Neural cell (in vitro differentiated cells): ENCODE results near the gene KRTAP9-8.

Experiments
- EP300 ChIP-seq: fragments of 450-650 bp; conservative IDR thresholded peaks from 2 replicates; pipeline ENCODE4 v1.6.1; 2014; ENCODE audit warnings: antibody characterized with exemption, mild to moderate bottlenecking, moderate library complexity; ENCODE audit not compliant: poor library complexity, severe bottlenecking
- EZH2 ChIP-seq: fragments of 200-600, 300-800 bp; shearing (Covaris generic), sonication (generic); IDR thresholded peaks from 2 replicates; pipeline ENCODE4 v1.6.1; 2014; ENCODE audit warnings: antibody characterized with exemption, low read length, borderline replicate concordance, mild to moderate bottlenecking; ENCODE audit not compliant: insufficient read depth, poor library complexity, severe bottlenecking
- MXI1 ChIP-seq: fragments of 450-650 bp; conservative IDR thresholded peaks from 2 replicates; pipeline ENCODE4 v1.6.1; 2014; ENCODE audit warnings: antibody characterized with exemption, mild to moderate bottlenecking; ENCODE audit not compliant: poor library complexity, severe bottlenecking
- POLR2AphosphoS5 ChIP-seq: IDR thresholded peaks from 2 replicates; pipeline ENCODE4 v1.6.1; 2012
- RAD21 ChIP-seq: fragments of 450-650 bp; conservative IDR thresholded peaks from 2 replicates; pipeline ENCODE4 v1.6.1; 2014; ENCODE audit warnings: antibody characterized with exemption, mild to moderate bottlenecking, moderate library complexity
- REST ChIP-seq: IDR thresholded peaks from 2 replicates; pipeline ENCODE4 v1.6.1; 2012; ENCODE audit warnings: borderline replicate concordance
- SMC3 ChIP-seq: fragments of 450-650 bp; conservative IDR thresholded peaks from 2 replicates; pipeline ENCODE4 v1.6.1; 2014; ENCODE audit warnings: antibody characterized with exemption, mild to moderate bottlenecking, moderate library complexity; ENCODE audit not compliant: poor library complexity
- TAF1 ChIP-seq: IDR thresholded peaks from 2 replicates; pipeline ENCODE4 v1.6.1; 2012; ENCODE audit warnings: low read depth
- TF ChIP-seq, protein P1 (sequence below): fragments of 450-650 bp; IDR thresholded peaks from 2 replicates; pipeline ENCODE4 v1.5.1; 2014; ENCODE audit warnings: antibody characterized with exemption, mild to moderate bottlenecking, moderate library complexity; ENCODE audit not compliant: poor library complexity, severe bottlenecking

DNA sequence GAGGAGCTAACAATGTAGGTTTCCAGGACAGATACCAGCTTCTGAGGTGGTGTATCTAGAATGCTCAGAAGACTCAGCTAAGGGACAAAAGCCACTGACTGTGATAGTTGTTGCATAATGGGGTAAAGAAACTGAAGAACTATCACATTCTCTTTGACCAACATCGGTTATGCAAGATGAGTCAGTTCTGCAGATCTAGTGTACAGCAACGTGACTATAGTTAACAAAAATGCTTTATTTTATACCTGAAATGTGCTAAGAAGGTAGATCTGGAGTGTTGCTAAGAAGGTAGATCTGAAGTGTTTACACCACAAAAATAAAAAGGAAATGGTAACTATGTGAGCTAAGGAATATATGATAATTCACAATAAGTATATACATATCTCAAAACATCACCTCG is 29.9 kb downstream of the KRTAP9-8 start:
- TF ChIP-seq, protein P1, sequence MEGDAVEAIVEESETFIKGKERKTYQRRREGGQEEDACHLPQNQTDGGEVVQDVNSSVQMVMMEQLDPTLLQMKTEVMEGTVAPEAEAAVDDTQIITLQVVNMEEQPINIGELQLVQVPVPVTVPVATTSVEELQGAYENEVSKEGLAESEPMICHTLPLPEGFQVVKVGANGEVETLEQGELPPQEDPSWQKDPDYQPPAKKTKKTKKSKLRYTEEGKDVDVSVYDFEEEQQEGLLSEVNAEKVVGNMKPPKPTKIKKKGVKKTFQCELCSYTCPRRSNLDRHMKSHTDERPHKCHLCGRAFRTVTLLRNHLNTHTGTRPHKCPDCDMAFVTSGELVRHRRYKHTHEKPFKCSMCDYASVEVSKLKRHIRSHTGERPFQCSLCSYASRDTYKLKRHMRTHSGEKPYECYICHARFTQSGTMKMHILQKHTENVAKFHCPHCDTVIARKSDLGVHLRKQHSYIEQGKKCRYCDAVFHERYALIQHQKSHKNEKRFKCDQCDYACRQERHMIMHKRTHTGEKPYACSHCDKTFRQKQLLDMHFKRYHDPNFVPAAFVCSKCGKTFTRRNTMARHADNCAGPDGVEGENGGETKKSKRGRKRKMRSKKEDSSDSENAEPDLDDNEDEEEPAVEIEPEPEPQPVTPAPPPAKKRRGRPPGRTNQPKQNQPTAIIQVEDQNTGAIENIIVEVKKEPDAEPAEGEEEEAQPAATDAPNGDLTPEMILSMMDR, result no peak
- no peak for TF ChIP-seq EZH2
- no peak for TF ChIP-seq EP300
- no peak for TF ChIP-seq POLR2AphosphoS5
- no peak for TF ChIP-seq MXI1
- TF ChIP-seq TAF1, result no peak
- no peak for TF ChIP-seq REST
- TF ChIP-seq RAD21, result no peak
- TF ChIP-seq SMC3, result no peak
